Activated naive CD4-positive, alpha-beta T cell treated with anti-CD3 and anti-CD28 coated beads, Interleukin-2, amount 50 U/mL, for 16 hours (primary cell): ENCODE data around the gene BMP7.
"Not testable (repeated sequence)": the region's sequence is repeated elsewhere in the genome, so short reads cannot be mapped to it uniquely, and the experiment has no call there.

Source experiments
- DNase-seq: peaks from one replicate; pipeline ENCODE4 v3.0.0-alpha.2; 2020

BMP7 gene

DNA sequence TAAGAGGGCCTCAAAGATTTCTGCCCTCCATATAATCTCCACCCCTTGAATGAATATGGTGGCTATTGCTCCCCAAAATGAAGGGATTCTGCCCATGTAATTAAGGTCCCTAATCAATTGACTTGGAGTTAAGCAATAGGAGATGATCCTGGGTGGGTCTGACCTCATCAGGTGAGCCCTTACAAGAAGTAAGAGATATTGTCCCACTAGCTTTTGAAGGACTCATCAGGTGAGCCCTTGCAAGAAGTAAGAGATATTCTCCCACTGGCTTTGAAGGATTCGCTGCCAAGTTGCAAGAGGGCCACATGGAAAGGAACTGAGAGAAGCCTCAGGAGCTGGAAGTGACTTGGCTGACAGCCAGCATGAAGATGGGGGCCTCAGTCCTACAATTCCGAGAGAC, 103.4 kb downstream of the BMP7 start:
- DNase-seq, result no peak

DNA sequence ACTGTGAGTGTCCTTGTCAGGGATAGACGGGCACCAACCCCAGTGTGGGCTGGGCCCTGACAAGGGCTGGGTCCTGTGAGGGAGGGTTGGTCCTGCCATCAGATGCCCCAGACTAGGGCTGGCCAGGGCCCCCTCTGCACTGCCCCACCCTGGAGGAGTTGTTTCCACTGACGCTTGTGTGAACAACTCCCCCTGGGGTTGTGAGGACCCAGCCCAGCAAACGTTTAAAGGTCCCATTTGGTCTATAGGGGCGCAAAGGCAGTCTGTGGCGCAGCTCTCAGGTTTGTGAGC, 104.1 kb downstream of the BMP7 start:
- no peak for DNase-seq

DNA sequence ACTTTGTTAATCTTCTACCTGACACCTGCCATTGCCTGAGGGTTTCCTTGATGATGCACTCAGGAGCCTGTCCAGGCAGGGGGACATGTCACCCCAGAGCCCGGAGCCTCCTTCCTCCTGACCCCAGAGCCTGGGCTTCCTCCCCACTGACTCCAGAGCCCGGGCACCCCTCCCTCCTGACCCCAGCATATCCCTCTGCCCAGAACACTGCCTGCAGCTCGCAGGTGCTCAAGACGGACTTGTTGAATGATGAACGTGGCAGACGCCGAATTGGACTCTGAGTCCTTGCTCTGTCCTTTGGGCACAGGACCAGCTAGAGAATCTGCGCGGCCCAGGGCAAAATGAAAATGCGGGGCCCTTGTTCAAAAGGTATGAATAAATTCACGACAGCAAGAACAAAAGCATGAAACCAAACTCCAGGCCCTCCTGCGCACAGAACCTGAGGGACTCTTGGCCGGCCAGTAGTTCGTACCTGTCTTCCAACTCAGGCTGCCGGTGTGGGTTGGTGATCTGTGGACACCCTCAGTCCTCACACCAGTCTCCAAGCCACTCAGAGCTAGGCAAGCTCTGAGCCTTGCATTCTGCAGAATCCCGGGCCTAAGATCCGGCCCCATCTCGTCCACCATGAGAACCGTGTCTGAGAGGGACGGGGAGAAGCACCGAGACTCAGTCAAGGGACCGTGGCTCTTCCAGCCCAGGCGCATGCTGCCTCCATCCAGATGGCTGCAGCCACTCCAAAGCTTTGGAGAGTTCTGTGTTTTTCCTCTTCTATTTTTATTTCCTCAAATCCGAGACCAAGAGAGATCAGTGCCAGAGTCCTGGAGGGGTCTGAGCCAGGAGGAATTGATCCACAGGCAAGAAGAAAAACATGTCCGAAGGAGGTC, 104.7 kb downstream of the BMP7 start:
- no peak for DNase-seq

DNA sequence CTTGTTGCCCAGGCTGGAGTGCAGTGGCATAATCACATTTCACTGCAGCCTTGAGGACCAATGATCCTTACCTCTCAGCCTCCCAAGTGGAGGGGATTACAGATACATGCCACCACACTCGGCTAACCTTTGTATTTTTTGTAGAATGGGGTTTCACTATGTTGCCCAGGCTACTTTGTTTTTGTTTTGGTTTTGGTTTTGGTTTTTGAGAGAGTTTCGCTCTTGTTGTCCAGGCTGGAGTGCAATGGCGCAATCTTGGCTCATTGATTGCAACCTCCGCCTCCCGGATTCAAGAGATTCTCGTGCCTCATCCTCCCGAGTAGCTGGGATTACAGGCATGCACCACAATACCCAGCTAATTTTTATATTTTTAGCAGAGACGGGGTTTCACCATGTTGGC, 105.5 kb downstream of the BMP7 start:
- DNase-seq, result no peak

DNA sequence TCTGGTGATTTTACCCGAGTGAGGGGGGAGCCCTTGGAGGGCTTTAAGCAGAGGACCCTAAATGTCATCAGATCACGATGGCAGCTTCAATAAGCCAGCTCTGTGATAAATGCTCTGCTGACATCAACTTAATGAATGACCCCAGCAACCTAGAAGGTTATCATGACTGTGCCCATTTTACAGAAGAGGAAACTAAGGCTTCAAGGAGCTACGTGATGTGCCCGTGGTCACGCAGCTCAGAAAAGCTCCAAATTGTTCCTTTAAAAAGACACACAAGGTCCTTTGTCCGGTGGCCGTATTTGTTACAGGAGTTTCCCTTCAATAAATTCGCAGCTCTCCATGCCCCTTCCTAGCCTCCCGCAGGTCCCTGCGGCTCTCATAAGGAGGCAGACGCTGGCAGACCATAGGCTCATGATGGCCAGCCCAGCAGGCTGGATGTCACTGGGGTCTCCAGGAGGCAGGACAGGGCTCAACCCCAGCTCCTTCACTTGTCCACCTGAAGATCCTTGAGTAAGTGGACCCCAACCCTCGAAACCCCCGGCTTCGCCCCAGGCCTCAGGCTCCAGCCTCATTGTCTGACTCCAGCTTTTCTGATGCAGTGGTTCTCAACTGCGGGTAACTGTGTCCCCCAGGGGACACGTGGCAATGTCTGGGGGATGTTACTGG, 106.4 kb downstream of the BMP7 start:
- DNase-seq, result no peak

DNA sequence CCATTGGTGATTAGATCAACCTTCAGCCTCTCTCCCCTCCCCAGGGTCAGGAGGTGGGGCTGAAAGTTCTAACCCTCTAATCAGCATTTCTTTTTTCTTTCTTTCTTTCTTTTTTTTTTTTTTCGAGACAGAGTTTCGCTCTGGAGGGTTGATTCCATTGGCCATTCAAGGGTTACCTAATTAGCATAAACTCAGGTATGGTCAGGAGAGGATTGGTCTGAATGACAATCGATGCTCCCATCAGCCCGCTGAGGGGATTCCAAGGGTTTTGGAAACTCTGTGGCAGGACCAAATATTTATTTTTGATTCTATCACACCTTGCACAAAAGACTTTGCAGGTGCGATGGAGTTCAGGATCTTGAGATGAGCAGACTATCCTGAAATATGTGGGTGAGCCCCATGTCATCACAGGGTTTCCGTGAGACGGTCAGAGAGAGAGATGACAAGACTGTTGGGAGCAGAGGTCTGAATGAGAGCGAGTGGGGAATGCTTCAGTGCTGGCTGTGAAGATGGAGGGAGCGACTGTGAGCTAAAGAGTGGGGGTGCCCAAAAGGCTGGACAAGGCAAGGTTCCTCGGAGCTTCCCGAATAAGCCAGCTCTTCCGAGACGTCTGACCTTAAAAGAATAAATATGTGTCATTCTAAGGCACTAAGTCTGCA, 107.1 kb downstream of the BMP7 start:
- no peak for DNase-seq

DNA sequence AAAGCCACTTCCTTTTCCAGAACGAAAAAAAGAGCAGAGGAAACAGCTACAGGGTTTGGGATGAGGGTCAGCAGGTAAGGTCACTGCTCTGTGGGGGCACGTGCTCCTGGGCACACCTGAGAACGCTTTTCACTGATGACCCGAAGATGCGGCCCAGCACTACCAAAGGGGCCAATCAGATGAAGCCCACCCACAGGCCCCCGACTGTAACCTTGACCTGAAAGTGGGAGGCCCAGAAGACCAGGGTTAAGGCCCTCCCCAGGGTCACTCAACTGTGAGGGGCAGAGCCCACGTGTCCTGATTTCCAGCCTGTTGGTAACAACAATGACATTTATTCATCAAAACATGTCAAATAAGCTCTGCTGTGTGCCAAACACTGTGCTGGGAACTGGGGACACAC, 108.0 kb downstream of the BMP7 start:
- no peak for DNase-seq

DNA sequence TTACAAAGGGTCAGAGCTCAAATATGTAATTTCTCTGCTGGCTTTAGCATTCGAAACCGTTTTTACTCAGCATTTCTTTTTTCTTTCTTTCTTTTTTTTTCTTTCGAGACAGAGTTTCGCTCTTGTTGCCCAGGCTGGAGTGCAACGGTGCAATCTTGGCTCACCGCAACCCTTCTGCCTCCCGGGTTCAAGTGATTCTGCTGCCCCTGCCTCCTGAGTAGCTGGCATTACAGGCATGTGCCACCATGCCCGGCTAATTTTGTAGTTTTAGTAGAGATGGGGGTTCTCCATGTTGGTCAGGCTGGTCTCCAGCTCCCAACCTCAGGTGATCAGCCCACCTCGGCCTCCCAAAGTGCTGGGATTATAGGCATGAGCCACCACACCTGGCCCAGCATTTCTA, 108.7 kb downstream of the BMP7 start:
- not testable (repeated sequence) for DNase-seq

DNA sequence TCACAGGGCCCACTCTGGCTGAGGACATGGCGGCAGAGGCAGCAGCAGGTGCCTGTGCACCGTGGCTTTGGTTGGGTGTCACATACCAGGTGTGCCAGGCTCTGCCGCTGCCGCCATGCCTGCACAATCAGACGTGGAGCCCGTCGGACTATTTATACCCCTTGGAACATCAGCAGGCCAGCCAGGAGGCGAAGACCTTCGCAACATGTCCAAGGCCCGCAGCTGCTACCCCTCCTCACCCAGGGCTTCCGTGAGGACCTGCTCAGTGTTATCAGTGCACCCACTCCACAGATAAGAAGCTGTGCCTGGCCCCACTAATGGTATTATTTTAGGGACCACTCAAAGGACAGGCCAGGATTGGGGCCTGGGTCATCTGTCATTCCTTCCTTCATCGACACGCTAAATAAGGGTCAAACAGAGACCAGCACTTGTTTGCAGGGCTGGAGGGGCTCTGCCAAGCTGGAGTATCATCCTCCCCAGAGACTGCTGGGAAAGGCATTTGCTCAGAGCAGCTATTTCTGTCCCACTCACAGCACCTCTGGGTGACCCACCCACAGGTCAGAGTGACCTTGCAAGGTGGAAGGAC, 109.2 kb downstream of the BMP7 start:
- no peak for DNase-seq

DNA sequence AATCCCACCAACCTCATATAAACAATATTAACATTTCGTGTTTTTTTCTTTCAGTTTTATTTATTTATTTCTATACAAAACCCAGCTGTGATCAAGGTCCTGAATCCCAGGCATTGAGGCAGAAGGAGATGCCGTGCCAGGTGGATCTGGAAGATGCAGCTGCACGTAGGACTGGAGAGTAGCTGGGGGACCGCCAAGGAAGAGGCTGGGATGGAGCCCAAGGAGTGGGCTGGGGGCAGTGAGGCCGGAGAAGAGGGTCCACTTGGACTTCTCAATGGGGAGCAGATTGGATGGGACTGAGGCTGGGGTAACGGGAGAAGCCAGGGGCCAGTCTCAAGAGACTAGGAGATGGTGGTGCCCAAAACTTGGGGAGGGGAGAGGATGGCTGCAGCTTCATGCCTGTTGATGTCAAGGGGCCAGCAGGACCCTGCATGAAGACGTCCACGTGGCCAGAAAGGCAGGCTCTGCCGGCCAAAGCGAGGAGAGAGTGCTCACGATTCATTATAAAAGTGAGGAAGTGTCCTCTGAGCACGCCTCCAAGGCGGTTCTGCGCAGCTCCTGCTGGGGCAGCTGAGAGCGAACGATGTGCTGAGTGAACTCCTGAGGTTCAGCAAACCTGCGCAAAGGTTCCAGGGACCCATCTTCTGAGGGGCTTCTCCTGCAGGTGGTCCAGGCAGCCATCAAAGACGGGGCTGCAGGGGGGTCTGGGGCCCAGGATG, 110.3 kb downstream of the BMP7 start:
- DNase-seq, result no peak

DNA sequence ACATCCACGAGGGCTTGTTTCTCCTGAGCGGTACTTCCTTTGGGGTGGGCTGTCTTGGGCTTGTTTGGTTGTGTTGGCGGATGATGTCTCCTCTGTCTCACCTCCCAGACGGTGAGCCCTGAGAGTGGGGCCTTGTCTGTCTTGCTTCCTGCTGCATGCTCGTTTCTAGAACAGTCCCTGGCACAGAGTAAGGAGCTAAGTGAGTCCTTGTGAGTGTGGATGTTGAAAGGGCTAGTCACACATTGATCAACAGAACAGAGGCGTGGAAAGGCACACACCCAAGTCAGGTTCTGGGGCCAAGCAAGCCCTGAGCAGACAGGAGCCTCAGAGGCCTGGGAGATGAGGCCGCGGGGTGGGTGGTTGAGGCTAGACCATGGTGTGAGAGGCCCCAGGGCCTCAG, 111.0 kb downstream of the BMP7 start:
- DNase-seq, result no peak

DNA sequence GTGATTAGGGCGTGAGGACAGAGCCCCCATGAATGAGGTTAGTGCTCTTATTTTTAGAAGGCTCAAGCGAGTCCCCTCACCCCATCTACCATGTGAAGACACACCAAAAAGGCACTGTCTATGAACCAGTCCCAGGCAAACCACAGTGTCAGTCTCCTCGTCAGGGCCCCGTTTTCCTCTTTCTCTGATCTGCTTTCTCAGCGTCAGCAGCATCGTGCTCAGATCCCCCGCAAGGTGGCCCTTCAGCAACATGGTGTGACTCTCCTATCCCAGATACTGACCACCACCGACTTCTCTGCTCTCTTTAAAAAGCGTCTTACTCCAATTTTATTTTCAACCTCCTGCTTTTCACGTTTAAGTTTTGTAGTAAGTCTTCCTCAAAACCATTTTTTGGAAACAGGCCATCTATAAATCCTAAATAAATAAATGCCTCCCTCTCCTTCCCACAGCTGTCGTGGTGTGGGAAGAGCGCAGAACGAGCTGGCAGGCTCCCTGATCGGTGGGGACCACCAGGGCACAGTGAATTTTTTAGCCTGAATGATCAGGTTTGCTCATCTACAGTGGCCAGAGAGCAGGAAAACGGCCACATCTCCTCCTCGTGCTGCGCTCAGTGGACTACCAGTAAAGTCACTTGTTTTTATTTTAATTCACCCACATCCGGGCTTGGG, 113.1 kb downstream of the BMP7 start:
- DNase-seq, result no peak

DNA sequence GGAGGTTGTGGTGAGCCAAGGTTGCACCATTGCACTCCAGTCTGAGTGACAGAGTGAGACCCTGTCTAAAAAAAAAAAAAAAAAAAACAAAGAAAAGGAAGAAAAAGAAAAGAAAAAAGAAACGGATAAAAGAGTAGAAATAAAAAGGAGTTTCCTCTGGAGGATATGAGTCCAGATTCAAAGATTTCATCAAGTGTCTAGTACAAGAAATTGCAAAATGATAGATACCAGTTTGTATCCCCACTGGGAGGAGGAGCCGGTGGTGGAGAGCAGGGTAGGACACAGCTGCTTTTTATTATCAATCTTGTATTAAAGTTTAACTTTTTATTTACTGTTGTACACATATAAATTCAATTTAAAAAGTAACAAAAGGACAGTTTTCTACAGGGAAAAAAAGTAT, 113.9 kb downstream of the BMP7 start:
- no peak for DNase-seq

DNA sequence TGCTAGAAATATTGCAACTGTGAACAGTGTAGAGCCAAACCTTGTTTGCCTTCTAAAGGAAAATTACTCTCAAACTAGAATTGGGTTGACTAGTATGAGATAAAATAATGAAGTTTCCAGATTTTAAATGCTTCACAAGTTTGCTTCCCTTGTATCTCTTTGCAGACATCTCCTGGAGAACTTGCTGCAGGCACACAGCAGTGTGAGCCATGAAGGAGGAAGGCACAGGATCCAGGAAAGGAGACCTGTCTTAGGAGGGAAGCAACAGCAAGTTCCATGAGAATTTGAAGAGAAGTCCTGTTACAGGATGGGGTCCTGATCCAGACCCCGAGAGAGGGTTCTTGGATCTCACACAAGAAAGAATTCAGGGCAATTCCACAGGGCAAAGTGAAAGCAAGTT, 115.9 kb downstream of the BMP7 start:
- DNase-seq, result no peak

DNA sequence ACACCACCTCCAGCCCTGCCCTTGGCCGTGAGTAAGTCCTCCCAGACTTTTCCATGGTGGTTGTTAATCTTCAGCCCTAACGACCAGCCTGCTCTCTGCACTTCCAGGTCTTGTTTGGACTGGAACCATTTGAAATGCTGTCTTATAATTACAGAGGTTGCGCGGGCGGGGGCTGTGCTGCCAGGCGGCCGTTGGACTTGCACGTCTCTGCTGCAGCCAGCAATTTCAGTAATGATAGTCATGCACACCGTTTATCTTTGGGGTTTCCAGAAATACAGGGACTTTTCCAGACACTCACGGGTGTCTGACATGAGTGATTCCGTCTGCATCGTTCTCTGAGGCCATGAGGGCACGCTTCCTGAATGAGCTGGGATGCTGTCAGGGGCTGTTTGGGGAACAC, 118.2 kb downstream of the BMP7 start:
- no peak for DNase-seq

DNA sequence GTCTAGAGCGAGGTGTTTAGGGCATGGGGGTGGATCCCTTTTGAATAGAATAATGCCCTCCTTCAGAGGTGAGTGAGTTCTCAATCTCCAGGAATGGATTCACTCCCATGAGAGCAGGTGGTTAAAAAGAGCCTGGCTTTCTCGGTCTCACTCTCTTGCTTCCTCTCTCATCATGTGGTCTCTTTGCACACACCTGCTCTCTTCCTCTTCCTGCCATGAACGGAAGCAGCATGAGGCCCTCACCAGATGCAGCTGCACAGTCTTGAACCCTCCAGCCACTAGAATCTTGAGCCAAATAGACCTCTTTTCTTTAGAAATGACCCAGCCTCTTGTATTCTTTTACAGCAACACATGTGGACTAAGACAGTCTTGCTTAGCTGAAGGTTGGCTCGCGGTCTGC, 119.3 kb downstream of the BMP7 start:
- DNase-seq, result no peak

DNA sequence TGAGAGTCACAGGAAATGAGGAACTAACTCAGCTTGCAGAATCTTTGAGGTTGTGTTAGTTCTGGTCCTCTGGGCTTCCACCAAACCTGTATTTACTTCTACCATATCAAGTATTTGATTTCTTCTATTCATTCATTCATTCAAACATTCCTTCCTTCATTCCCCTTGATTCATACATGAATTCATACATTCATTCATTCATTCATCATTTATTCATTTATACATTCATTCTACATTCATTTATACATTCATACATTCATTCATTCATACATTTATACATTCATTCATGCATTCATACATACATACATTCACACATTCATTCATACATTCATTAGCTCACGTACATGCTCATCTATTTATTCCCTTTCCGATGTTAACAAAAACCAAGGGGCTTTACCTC, 120.3 kb downstream of the BMP7 start:
- no peak for DNase-seq

DNA sequence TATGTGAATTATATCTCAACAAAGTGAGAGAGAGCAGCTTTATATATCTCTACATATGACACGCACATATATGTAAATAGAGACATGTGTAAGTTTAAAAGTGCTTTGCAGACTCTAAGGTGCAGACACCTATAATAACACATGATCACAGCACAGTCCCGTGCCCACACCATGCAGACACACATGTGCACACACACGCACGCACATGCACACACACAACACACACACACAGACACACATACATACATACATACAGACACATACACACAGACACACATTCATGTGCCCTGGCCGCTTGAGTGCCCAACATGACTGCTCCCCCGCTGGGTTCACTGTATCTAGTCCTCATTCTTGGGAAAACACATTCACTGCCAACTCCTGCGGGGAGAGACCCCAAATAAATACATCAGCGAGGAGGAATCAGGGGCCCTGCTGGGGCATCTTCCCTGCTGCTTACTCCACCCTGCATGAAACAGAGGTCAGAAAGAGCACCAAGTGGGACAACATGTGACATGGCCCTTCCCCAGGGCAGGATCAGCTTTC, 121.3 kb downstream of the BMP7 start:
- no peak for DNase-seq

DNA sequence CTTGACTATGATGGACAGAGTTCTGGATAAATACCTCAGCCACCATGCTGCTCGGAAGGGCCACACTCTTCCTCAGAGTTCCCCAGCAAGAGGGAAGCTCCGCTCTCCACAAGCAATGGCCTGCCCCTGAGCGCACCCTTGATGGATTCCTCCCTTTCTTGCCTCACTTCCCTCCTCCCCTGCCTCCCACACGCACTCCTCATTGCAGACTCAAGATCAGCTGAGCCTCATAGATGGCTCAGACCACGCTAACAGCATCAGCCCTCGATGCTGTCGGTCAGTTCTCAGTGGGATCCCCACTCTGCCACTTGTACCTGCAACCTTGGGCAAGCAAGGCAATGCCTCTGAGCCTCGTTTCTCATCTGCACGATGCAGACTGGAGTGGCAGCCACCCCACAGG, 123.3 kb downstream of the BMP7 start:
- DNase-seq, result no peak

DNA sequence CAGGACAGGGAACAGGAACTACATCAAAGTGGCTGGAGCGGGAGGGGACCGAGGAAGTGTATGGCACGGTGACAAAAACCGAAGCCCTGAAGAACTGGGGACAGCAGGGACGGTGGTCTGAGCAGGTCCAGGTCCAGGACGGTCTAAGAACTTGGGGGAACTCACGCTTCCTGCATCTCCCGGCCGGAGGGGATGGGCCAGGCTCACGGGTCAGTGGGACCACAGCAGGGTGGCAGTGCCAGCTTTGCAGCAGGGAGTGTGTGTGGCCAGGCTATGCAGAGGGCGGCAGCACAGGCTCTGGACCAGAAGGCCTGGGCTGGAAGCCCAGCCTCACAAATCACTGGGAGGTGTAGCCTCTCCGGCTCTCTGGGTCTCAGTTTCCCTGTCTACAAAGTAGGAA, 123.8 kb downstream of the BMP7 start:
- DNase-seq, result no peak

DNA sequence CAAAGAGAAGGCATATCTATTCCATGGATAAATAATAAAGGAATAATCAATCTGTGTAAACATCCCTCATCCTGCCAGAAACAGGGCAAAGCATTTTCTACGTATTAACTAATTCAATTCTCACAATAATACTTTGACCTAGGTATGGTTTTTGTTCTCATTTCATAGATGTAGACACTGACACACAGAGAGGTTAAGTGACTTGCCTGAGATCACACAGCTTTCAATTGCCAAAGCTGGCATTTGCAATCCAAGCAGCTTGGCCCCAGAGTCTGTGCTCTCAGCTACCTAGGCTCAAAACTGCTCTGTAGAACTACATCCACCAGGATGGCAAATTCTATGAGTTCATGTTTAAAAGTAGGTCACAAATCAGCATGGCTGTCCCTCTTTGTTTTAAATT, 124.9 kb downstream of the BMP7 start:
- DNase-seq, result no peak

DNA sequence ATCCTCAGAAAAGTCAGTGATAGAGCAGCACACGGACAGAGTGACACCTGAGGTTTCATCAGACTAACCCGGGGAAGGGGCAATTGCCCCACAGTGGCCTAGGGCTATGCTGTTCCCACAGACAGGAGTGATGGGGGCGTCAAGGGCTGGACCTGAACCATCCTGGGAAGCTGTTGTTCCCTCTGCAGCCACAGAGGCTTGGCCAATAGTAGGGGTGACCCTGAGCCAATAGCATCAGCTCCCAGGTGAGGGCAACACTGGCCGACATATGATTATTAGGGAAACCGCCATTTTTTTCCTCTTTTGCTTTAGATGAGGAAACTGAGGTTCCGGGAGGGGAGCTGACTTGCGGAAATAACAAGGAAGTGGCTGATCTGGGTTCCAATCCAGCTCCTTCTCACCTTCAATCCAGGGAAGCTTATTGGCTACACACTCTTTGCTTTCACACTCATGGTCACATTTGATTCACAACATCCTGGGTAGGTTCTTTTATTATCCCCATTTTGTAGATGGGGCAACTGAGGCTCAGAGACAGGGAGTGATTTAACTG, 126.0 kb downstream of the BMP7 start:
- no peak for DNase-seq
